CD4-positive, alpha-beta T cell treated with Interferon alpha-2 for 1 hour (primary cell): ENCODE measurements around the gene PHF21B.
"Not testable (repeated sequence)": the region's sequence is repeated elsewhere in the genome, so short reads cannot be mapped to it uniquely, and the experiment has no call there.

Source experiments
- DNase-seq, 2 donors: peaks; one replicate each; pipeline ENCODE4 v3.0.0-alpha.2; 2020 to 2022

The PHF21B gene

DNA sequence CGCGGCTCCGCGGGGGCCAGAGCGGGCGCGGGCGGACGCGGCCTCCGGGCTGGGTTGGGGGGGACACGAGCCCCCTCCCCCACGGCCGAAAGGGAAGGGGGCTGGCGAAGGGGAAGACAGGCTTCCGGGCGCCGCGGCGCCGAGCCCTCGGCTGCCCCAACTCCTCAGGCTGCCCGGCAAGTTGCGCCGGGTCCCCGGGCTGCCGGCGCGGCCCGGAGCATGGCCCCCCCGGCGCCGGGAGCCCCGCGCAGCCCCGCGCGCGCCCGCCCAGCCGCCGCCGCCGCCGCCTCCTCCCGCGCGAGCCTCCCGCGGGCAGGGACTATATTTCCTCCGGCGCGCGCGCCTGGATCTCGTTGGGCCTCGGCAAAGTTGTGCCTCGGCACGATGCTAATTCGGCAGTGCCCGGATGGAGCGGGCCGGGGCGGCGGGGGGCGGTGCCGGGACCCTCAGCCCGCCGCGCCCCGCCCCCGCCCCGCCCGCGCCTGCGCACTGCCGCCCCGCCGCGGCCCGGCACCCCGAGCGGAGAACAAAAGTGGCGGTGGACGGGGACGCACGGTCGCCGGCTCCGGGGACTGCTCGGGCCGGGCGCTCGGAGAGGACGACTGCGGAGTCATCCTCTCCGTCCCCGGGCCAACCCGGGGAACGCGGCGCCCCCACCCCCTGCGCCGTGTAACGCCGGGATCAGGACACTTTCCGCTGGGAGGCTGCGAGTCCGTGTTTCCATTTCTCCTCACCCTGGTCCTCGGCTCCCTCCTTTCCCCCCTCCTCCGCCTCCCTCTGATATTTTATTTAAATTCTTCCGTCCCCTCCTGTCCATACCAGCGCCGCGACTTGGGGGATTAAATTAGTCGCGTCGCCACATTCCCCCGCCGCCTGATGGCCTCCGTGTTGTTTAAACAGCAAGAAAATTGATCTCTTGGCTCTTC, at the start of gene PHF21B:
PHF21B (minus strand) TSS at position 400 of the 926 bp plus-strand sequence. CDS start 456 bp downstream, outside the sequence.
- DNase-seq: peak in 1 of 2 donors; percentile 3

DNA sequence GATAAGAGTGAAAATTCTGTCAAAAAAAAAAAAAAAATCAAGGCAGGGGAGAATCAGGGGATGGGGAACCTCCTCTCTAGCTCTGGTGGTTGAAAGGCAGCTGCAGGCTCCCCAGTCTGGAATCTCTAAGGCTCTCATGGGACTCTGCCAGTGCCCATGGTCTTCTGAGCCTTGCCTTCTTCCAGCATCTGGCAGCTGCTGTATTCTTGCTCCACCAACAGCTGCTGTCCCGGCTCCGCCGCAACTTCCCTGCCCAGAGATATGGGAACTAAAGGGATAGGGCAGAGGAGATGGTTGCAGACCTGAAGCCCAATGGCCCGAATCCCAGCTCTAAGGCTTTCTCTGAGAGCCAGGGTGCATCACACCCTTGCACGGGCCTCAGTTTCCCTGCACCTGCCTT, 49.5 kb upstream of the PHF21B start:
- no peak for DNase-seq

DNA sequence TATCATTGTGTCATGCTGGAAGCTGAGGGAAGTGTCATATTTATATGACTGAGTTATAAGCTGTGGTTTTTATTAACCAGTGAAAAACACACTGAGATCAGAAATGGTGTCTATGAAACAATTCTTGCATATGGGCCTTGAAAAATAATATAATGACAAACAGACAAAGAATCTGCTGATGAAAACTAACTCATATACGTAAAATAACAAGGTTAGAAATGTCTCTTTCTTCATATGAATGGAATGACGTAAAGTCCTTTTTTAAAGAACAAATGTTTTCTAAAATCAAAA, 48.8 kb upstream of the PHF21B start:
- no peak for DNase-seq

DNA sequence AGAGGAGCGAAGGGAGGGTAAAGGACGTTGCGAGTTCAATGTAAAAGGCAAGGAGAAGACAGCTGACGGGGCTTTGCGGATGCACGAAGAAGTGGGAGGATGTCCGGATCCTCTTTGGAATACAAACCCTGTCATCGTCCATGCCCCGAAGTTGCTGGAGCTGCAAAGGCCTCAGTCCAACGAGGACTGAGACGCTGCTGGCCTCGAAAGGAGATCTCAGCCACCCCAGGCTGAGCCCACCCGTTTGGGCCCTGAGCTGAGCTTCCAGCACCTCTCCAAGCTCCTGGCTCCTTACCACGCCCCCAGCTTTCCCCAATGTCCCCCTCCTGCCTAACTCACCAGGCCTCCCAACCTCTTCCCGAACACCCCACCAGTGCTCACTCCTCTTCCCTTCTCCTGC, 46.1 kb upstream of the PHF21B start:
- no peak for DNase-seq

DNA sequence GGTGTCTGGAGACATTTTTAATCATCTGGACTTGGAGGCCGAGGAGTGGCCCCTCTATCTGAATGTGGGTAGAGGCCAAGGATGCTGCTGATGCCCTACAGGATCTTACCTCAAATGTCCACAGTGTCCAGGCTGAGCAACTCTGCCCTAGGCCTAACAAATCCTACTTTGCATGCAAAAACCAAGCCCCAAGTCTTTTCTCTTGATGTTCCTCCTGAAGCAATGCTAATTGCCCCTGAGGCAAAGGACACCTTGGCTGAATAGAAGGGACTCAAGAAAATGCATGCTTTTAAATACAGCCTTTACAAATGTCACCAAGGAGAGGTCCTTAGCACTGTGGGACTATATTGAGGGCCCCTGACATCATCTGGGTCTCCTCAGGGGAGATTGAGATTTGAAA, 43.8 kb upstream of the PHF21B start:
- no peak for DNase-seq

DNA sequence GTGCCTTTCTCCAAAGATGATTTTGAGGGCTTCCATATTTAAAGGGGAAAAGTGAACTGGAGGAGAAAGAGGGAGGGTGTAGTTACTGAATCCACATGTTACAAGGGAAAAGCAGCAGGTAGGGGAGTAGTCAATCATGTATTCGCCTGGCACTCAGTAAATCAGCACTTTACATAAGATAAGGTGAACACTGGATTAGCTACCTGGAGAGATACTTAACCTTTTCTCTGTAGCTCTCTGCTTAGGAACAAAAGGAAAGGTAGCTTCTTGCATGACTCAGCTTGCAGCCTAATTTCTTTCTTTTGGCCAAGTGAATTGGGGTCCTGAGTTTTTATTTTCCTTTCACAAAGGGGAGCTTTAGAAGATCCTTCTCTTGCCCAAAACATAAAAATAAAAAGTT, 43.3 kb upstream of the PHF21B start:
- DNase-seq: no peak

DNA sequence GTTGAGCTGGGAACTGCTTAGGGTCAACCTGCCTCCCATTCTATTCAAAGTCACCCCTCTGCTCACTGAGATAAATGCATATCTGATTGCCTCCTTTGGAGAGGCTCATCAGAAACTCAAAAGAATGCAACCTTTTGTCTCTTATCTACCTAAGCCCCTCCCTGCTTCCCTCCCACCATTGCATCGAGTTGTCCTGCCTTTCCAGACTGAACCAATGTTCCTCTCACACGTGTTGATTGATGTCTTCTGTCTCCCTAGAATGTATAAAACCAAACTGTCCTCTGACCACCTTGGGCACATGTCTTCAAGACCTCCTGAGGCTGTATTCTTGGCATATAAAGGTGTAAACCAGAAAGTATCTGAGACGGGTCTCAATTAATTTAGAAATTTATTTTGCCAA, 42.9 kb upstream of the PHF21B start:
- not testable (repeated sequence) for DNase-seq

DNA sequence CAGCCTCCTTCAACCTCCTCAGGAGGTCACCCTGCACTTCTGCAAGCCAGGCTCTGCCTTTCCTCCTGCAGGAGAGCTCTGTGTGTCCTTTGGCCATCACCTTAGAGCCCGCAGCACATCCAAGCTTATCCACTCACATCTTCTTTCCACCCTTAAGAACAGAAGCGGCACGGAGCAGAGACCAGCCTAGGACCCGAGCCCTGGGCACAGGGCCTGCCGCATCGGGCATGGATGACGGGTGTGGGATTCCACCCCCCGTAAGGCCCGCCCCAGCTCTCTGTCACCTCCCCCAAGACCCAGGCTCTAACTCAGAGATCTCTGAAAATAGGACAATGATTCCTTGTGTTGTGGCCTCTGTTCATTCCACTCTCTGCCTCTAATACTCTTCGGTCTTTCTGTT, 42.1 kb upstream of the PHF21B start:
- DNase-seq: no peak

DNA sequence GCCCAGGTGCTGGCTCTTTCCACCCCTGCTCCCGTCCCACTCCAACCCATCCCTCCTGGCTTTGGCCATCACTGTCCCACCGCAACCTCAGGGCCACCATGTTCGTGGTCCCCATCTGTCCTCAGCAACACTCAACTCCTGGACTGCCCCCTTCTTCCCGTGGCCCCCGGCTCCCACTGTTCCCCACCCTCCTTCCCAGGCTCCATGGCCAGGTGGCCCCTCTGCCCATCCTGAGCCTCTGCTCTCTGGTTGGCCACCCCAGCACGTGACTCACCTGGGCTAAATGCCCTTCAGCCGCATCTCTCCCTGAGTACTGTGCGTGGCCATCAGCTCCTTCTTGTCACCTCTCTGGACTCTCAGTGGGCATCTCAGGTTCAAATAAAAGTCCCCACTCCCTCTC, 41.6 kb upstream of the PHF21B start:
- no peak for DNase-seq

DNA sequence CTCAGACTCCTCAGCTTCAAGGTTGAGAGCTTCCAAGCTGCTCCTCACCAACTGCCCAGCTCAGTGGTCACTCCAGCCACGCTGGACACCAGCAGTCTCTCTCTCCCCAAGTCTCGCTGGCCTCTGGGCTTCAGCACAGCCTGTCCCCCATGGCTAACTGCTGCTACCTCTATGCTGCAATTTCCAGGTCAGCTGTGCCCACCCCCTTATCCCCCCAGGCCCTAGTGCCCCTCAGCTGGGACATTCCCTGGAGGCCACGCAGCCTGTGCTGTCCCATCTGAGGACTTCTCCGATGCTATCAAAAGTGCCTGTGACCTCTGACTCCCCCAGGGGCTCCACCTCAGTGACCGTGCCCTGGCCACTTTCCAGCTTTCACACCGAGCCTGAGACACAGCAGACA, 37.5 kb upstream of the PHF21B start:
- no peak for DNase-seq

DNA sequence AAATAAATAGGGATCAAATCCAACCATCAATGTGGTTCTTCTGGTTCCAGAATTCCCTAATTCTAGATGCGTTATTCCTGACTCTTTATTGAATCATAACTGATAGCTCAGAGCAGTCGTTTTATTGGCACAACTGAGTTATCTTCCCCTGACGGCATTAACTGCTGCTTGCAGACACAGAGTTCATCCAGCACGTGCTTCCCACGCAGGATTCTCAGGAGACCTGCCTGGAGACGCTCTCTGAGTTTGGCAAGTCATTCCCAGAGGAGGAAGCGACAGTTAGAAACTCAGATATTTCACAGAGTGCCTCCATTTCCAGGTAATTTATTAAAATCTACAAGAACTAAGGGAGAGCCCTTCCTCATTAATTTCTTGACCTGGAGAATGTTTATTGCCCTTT, 35.4 kb upstream of the PHF21B start:
- no peak for DNase-seq

DNA sequence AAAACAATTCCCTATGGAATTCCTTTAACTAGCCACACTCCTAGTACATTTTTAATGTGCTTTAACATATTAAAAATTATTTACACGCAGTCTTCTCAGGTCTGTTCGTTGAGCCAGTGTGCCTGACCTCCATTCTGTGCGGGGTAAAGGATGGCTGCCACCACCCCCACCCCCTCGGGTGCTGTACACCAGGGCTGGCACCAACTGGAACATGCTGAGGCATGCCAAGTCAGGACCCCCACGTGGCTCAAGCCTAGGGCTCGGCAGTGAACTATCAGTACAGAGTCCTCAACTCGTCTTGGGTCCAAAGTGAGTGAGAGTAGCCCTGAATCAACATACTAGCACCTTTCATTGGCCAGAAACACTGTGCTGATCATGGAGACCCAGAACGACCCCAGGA, 32.5 kb upstream of the PHF21B start:
- no peak for DNase-seq

DNA sequence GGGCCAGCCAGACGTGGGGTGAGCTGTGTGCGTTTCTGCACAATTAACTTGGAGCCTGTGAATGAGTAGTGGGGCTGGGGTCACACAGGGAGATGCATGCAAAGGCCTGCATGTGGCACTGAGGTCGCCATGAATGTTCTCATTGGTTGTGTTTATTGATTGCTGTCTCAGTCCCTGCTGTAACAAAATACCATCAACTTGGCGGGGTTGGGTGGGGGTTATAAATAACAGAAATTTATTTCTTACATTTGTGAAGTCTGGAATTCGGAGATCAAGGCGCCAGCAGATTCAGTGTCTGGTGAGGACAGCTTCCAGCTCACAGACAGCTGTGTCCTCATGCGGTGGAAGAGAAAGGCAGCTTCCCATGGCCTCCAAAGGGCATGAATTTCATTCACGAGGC, 29.3 kb upstream of the PHF21B start:
- no peak for DNase-seq

DNA sequence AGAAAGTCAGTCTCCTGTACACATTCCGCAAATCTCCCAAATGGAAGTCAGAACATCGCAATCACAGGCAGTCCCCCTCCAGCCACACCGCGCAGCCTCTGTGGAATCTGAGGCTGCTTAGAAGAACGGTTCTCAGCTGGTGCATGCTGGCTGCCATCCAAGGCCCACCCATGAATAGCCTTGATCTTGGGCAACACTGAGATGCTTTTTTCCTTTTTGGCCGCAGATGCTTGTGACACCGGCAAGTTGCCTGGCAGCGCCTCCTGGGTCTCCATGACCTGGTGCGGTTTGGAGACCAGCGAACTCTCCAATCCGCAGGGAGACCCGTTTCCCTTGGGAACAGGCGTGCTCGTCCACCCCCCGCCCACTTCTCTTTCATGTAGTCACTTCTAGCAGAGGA, 26.3 kb upstream of the PHF21B start:
- DNase-seq: no peak

DNA sequence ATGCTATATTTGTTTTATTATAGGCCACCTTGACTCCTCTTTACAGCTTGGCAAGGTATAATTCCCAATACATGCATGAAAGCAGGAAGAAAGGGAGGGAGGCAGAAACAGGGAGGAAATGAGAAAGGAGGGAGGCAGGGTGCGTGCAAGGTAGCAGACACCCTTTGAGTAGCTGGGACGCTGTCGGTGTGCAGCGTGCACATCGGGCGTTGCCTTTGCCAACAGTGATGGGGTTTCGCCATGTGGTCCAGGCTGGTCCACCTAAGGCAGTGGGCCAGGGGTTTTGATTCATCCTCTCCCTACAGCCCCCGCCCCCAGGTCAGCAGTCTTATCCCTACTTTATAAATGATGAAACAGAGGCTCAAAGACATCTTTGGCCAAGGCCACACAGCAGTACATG, 25.0 kb upstream of the PHF21B start:
- no peak for DNase-seq

DNA sequence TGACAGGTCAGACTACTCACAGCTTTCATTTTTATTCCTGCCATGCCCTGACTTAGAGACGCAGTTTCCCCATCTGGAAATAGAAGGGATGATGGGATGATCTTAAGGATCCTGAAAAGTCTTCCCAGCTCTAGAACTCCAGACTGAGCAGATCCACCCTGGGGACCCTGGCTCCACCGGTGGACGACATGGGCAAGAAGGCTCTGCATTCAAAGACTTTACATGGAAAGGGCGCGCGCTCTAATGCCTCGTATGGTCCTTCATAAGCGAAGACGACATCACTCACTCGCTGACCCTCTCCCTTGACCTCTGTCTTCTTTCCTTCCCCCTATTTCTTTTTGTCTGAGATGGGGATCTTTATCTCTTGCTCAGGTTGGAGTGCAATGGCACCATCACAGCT, 24.4 kb upstream of the PHF21B start:
- no peak for DNase-seq

DNA sequence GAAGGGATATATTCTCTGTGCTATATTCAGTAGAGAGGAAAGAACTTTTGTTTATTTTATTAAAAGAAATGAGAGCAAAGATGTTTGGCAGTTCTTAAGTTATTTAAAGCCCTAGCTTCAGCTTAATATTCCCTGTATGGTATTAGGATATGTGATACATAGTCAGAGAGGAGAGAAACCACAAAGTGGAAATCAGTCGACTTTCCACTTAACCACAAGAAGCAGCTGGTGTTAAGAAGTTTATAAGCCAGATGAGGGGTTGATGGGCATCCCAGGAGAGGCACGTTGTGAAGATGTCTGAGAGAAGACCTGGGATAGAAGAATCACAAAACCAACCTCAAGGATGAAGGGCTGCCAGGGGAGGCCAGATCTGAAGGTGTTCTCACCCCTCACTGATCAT, 23.3 kb upstream of the PHF21B start:
- no peak for DNase-seq

DNA sequence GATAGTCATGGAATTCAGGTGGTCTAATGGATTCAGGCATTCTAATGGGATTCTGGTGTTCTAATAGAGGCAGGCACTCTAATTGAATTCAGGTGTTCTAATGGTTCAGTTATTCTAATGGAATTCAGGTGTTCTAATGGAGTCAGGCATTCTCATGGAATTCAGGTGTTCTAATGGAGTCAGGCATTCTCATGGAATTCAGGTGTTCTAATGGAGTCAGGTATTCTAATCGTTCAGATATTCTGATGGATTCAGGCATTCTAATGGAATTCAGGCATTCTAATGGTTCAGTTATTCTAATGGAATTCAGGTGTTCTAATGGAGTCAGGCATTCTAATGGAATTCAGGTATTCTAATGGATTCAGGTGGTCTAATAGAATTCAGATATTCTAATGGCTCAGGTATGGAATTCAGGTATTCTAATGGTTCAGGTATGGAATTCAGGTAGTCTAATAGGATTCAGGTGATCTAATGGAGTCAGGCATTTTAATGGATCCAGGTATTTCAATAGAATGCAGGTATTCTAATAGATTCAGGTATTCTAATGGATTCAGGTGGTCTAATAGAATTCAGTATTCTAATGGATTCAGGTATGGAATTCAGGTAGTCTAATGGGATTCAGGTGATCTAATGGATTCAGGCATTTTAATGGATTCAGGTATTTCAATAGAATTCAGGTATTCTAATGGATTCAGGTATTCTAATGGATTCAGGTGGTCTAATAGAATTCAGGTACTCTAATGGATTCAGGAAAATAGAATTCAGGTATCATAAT, 22.0 kb upstream of the PHF21B start:
- DNase-seq: no peak

DNA sequence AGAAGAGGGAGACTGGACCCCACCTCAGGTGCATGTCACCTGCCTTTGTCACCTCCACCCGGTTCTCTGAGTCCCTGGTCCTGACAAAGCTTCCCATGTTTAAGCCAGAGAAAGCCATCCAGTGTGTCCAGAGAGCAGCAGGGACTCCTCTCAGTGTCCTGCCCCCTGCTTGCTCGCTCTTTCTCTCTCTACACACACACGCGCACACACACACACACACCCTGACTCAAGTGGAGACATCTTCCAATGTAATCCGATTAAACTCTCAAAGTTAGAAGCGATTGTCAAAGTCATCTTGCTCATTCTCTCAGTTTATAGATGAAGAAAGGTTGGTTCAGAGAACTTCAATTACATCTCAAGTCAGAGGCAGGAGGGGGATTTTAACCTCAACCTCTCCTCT, 19.7 kb upstream of the PHF21B start:
- DNase-seq: no peak

DNA sequence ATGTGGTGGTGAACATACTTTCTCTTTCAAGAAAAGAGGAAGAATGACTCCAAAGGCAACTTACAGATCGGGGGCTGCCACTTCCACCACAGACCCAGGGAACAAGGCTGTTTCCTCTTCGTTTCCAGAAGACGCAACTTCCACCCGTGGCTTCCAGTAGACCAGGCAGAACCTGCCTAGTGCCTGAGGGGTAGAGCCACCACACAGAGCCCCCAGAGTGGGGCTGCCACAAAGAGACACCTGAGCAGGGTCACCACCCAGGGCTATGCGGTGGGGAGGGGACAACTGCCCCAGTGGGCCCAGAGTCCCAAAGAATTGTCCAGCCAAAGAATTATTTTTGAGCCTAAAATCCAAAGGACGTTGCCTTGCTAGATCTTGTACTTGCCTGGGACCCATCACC, 16.7 kb upstream of the PHF21B start:
- no peak for DNase-seq

DNA sequence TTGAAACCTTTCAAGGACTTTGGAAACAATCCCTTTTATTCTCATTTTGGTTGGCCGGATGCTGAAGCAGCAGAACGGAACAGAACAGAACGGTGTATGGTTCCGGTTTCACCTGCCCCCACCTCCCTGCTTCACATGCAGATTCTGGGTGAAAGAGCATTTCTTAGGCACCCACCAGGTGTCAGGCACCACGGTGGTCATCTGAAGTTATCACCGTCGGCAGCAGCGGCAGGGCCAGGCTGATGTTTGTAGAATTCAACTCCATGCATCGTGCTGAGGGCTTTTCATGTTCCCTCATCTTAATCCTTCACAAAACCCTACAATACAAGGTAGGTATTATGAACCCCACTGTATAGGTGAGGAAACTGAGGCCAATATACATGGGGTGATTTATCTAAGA, 13.6 kb upstream of the PHF21B start:
- DNase-seq: no peak

DNA sequence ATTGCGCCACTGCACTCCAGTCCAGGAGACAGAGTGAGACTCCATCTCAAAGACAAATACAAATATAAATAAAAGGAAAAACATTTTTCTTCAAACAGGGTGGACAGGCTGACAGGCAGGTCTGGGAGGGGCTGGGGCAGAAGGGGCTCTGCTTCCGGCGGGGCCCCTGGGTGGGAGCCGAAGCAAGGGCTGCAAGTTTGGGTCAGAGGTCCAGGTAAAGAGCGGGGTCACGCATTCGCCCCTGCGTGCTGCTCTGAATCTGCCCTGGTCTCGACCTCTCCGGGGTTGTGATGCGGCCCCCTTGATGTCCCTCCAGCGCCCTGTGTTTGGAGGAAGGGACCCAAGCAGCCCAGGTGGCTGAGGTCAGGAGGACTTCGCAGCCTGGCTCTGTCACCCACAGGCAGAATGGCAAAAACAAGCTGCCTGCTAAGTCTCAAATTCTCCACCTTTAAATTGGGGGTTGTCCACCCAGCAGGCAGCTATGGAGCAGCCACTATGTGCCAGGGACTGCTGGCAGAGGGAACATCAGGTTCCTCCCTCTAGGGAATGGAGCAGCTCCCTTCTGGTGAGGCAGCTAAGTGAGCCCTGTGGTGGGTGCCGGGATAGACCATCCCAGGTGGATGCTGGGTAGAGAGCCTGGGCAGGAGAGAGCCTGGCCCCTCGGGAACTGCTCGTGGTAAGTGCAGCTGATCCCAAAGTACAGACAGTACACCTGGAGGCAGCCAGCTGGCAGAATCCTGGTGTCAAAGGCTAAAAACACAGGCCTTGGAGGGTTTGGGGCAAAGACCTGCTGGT, 10.3 kb upstream of the PHF21B start:
- DNase-seq: no peak

DNA sequence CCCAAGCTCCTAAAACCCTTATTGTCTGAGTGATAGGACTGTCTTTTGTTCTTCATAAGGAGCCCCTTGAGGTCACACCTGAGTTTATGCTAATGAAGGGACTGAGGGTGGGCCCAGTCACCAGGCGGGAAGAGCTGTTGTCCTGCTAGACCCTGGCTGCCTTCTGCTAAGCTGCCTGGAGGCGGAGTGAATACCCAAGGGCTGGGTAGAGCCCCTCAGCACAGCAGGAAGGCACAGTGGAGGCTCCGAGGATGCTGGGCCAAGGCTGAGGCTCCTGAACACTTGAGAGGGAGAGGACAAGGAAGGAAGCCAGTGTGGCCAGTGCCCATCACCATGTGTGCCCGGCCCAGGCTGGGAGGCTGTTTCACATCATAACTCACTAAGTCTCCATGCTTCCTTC, 4.8 kb upstream of the PHF21B start:
- no peak for DNase-seq

DNA sequence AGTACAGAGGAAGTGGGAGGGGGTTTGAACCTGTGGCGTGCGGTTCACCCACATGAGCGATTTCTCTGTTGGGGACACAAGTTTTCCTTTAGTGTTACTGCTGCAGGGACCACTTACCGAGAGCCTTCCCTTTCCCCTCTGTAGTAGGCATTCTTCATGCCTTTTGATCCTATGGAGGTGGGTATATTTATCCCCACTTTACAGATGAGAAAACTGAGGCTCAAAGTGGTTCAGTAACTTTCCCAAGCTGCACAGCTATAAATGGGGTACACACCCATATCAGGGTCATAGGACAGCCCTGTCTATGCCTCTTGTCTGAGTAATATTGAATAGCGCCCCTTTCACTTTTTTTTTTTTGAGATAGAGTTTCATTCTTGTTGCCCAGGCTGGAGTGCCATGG, 3.3 kb upstream of the PHF21B start:
- DNase-seq: no peak
